HL-60 (cell line): ENCODE data around the gene SUMF1.

Experiments
- DNase-seq, 2 experiments: peaks; one replicate each; pipeline ENCODE4 v3.0.0-alpha.2; 2010 to 2020; ENCODE audit warnings: low read depth in 1 of 2, low spot score in 1 of 2
- H3K27ac ChIP-seq: fragments of 250-450 bp; sonication (Bioruptor Pico); replicated peaks from 2 replicates; pipeline ENCODE4 v1.5.1; 2020; ENCODE audit warnings: mild to moderate bottlenecking, moderate library complexity
- H3K27me3 ChIP-seq: fragments of 250-450 bp; sonication (Bioruptor Pico); 2 replicates; pipeline ENCODE4 v1.5.1; 2021; ENCODE audit warnings: mild to moderate bottlenecking, moderate library complexity; ENCODE audit not compliant: insufficient read depth, poor library complexity, severe bottlenecking
- H3K4me3 ChIP-seq: replicated peaks from 2 replicates; pipeline ENCODE4 v1.5.1; 2011; ENCODE audit warnings: mild to moderate bottlenecking, control low read depth, low read length; ENCODE audit not compliant: insufficient read depth
- GABPA ChIP-seq: IDR thresholded peaks from 2 replicates; pipeline ENCODE4 v1.6.1; 2012; ENCODE audit warnings: low read depth
- POLR2AphosphoS5 ChIP-seq: IDR thresholded peaks from 2 replicates; pipeline ENCODE4 v1.6.1; 2012; ENCODE audit warnings: low read depth
- SPI1 ChIP-seq: IDR thresholded peaks from 2 replicates; pipeline ENCODE4 v1.6.1; 2012; ENCODE audit warnings: low read depth, mild to moderate bottlenecking, borderline replicate concordance
- TF ChIP-seq, protein P1 (sequence below): IDR thresholded peaks from 2 replicates; pipeline ENCODE4 v1.6.1; 2012; ENCODE audit warnings: low read depth; ENCODE audit not compliant: insufficient replicate concordance
- TF ChIP-seq, protein P2 (sequence below): IDR thresholded peaks from one replicate; pipeline ENCODE4 v1.5.1; 2011; ENCODE audit warnings: low read length, control low read depth, inconsistent platforms; ENCODE audit not compliant: insufficient read depth

The SUMF1 gene

GRCh38 chr3:4334548-4334947, 132.5 kb downstream of the SUMF1 start:
- TF ChIP-seq GABPA (no peak), SPI1 (no peak), POLR2AphosphoS5 (no peak)
- TF ChIP-seq, protein P1, sequence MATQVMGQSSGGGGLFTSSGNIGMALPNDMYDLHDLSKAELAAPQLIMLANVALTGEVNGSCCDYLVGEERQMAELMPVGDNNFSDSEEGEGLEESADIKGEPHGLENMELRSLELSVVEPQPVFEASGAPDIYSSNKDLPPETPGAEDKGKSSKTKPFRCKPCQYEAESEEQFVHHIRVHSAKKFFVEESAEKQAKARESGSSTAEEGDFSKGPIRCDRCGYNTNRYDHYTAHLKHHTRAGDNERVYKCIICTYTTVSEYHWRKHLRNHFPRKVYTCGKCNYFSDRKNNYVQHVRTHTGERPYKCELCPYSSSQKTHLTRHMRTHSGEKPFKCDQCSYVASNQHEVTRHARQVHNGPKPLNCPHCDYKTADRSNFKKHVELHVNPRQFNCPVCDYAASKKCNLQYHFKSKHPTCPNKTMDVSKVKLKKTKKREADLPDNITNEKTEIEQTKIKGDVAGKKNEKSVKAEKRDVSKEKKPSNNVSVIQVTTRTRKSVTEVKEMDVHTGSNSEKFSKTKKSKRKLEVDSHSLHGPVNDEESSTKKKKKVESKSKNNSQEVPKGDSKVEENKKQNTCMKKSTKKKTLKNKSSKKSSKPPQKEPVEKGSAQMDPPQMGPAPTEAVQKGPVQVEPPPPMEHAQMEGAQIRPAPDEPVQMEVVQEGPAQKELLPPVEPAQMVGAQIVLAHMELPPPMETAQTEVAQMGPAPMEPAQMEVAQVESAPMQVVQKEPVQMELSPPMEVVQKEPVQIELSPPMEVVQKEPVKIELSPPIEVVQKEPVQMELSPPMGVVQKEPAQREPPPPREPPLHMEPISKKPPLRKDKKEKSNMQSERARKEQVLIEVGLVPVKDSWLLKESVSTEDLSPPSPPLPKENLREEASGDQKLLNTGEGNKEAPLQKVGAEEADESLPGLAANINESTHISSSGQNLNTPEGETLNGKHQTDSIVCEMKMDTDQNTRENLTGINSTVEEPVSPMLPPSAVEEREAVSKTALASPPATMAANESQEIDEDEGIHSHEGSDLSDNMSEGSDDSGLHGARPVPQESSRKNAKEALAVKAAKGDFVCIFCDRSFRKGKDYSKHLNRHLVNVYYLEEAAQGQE = no peak
- TF ChIP-seq, protein P2, sequence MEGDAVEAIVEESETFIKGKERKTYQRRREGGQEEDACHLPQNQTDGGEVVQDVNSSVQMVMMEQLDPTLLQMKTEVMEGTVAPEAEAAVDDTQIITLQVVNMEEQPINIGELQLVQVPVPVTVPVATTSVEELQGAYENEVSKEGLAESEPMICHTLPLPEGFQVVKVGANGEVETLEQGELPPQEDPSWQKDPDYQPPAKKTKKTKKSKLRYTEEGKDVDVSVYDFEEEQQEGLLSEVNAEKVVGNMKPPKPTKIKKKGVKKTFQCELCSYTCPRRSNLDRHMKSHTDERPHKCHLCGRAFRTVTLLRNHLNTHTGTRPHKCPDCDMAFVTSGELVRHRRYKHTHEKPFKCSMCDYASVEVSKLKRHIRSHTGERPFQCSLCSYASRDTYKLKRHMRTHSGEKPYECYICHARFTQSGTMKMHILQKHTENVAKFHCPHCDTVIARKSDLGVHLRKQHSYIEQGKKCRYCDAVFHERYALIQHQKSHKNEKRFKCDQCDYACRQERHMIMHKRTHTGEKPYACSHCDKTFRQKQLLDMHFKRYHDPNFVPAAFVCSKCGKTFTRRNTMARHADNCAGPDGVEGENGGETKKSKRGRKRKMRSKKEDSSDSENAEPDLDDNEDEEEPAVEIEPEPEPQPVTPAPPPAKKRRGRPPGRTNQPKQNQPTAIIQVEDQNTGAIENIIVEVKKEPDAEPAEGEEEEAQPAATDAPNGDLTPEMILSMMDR = no peak

GRCh38 chr3:4332991-4333390, 134.1 kb downstream of the SUMF1 start:
- no peak for DNase-seq
- Histone ChIP-seq H3K27ac (no peak overlapping the region), H3K27me3 (no peaks in the 10 kb centered on the region), H3K4me3 (no peak overlapping the region)
- TF ChIP-seq POLR2AphosphoS5 = no peak
- TF ChIP-seq SPI1 = no peak
- TF ChIP-seq, protein P2 = no peak
- no peak for TF ChIP-seq GABPA
- TF ChIP-seq, protein P1 = no peak

More at GRCh38 chr3:4334548-4334947, 132.5 kb downstream of the SUMF1 start:
- no peak overlapping the region for H3K27ac ChIP-seq
- no peak overlapping the region for H3K4me3 ChIP-seq
- no peaks in the 10 kb centered on the region for H3K27me3 ChIP-seq
- DNase-seq = no peak

DNA sequence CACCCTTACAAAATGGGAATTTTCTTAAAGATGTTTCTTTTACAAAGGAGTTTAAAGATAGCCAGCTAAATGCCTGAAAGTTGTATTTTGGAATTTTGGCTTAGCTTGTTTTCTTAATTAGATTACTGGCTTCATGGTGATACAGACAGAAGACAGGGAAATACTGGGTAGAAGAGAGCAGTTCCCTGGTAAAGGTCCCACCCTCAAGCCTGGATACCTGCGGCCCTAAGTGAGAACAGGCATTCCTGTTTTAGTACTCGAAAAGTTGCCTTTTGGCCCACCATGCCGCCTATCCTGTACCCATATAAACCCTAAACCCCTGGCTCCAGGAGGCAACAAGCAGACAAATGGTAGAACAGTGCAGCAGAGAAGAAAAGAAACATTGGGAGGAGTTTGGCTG, 134.5 kb downstream of the SUMF1 start:
- H3K27me3 ChIP-seq = no peaks in the 10 kb centered on the region
- no peak for TF ChIP-seq GABPA
- TF ChIP-seq, protein P2 = no peak
- TF ChIP-seq, protein P1 = no peak
- TF ChIP-seq POLR2AphosphoS5 = no peak
- TF ChIP-seq SPI1 = no peak
- DNase-seq = no peak
- no peak overlapping the region for H3K27ac ChIP-seq
- H3K4me3 ChIP-seq = no peak overlapping the region
